Tibial nerve (tissue), 4 donors: ENCODE data around the gene PPCDC. TPM values are rescaled to one million over a fixed set of nuclear protein-coding genes. Genes with fewer than 3 reads are reported as not detected.
A peak's percentile ranks its signal among the peaks of the same experiment; 100 is the strongest.

Source experiments
- DNase-seq, 2 donors: peaks; one replicate each; pipeline ENCODE4 v3.0.0-alpha.2; 2019; ENCODE audit warnings: low spot score in 2 of 2
- H3K27ac ChIP-seq, 4 donors: fragments of 200-600 bp; sonication (generic) in 3 of 4; one replicate each; pipeline ENCODE4 v1.5.1; 2017 to 2019; ENCODE audit warnings: mild to moderate bottlenecking in 1 of 4
- H3K27me3 ChIP-seq, 2 donors: fragments of 200-600 bp; sonication (generic) in 1 of 2; one replicate each; pipeline versions ENCODE4 v1.5.1 to v1.6.0; 2017 to 2019
- H3K36me3 ChIP-seq, 3 donors: fragments of 200-600 bp; sonication (generic); one replicate each; pipeline ENCODE4 v1.5.1; 2018 to 2019
- H3K4me1 ChIP-seq, 4 donors: fragments of 200-600 bp; sonication (generic) in 3 of 4; one replicate each; pipeline ENCODE4 v1.5.1; 2017 to 2019
- H3K4me3 ChIP-seq, 4 donors: fragments of 200-600 bp; sonication (generic) in 3 of 4; one replicate each; pipeline ENCODE4 v1.5.1; 2017 to 2019; ENCODE audit warnings: mild to moderate bottlenecking in 1 of 4, moderate library complexity in 1 of 4
- H3K9me3 ChIP-seq, 4 donors: fragments of 200-600 bp; sonication (generic) in 3 of 4; one replicate each; pipeline ENCODE4 v1.5.1; 2017 to 2019
- CTCF ChIP-seq, 5 experiments: fragments of 200-600 bp in 3 of 5; fragments of 450-650 bp in 2 of 5; sonication (generic) in 3 of 5; IDR thresholded peaks; one replicate each; pipeline ENCODE4 v1.5.1; 2016 to 2019; ENCODE audit warnings: antibody characterized with exemption in 5 of 5, mild to moderate bottlenecking in 3 of 5, moderate library complexity in 2 of 5
- EP300 ChIP-seq, 2 donors: sonication (generic); formaldehyde crosslinking; IDR thresholded peaks; one replicate each; pipeline ENCODE4 v1.6.1; 2017; ENCODE audit warnings: antibody characterized with exemption in 2 of 2, mild to moderate bottlenecking in 1 of 2
- POLR2A ChIP-seq, 2 donors: fragments of 450-650 bp; IDR thresholded peaks; one replicate each; pipeline ENCODE4 v1.6.1; 2017; ENCODE audit warnings: antibody characterized with exemption in 2 of 2, mild to moderate bottlenecking in 2 of 2, moderate library complexity in 2 of 2
- WGBS, 2 donors: methylation state at CpG; one replicate each; pipeline ENCODE4 v1.1.5; 2018; 5-methylcytosine and 5-hydroxymethylcytosine counted together
- total RNA-seq, 4 donors: library from RNA; depleted of rRNA; stranded (reverse); fragments of >200 nt; gene quantifications; one replicate each; pipeline ENCODE4 v1.1.0, GENCODE V29; 2016

The PPCDC gene
- total RNA-seq, 4 donors from 2014 or later: 19.8 to 42.5 (median 36.4) TPM

- H3K27ac ChIP-seq: no peak overlapping the region
- no peaks in the 10 kb centered on the region for H3K36me3 ChIP-seq
- no peaks in the 10 kb centered on the region for H3K27me3 ChIP-seq
- no peaks in the 10 kb centered on the region for H3K9me3 ChIP-seq
- DNase-seq: no peak
- TF ChIP-seq POLR2A (IDR thresholded peaks at IDR 0.05) (no peak), CTCF (IDR thresholded peaks at IDR 0.05) (no peak), EP300 (IDR thresholded peaks at IDR 0.05) (no peak)
- no peak overlapping the region for H3K4me3 ChIP-seq
- 24 to 59% methylated on average over 2 of the region's 2 CpGs for WGBS, 2 donors
- peaks cover 0 to 28% (median 9%) of the 10 kb centered on the region in 4 donors for H3K4me1 ChIP-seq
These were observed 29.2 kb upstream of the PPCDC start for GRCh38 chr15:74994236-74994635.

GRCh38 chr15:74994685-74995084, 28.7 kb upstream of the PPCDC start:
- no peak for DNase-seq
- 35 to 50% methylated on average over 5 of the region's 5 CpGs for WGBS, 2 donors
- Histone ChIP-seq H3K27me3 (no peaks in the 10 kb centered on the region), H3K27ac (peak overlapping the region in 1 of 4 donors; percentile 20), H3K4me3 (peak overlapping the region in 1 of 4 donors; percentile 69), H3K9me3 (no peaks in the 10 kb centered on the region), H3K4me1 (peaks cover 0 to 28% (median 9%) of the 10 kb centered on the region in 4 donors), H3K36me3 (no peaks in the 10 kb centered on the region)
- TF ChIP-seq POLR2A (IDR thresholded peaks at IDR 0.05) (no peak), CTCF (IDR thresholded peaks at IDR 0.05) (no peak), EP300 (IDR thresholded peaks at IDR 0.05) (no peak)

- peaks cover 0 to 28% (median 9%) of the 10 kb centered on the region in 4 donors for H3K4me1 ChIP-seq
- H3K9me3 ChIP-seq: no peaks in the 10 kb centered on the region
- DNase-seq: peak; percentile 84 to 88
- H3K36me3 ChIP-seq: no peaks in the 10 kb centered on the region
- no peaks in the 10 kb centered on the region for H3K27me3 ChIP-seq
- TF ChIP-seq CTCF (IDR thresholded peaks at IDR 0.05) (no peak), EP300 (IDR thresholded peaks at IDR 0.05) (peak in 1 of 2 donors; percentile 24), POLR2A (IDR thresholded peaks at IDR 0.05) (no peak)
- peak within 1 kb of the TSS; percentile 39 to 86 (median 64) for H3K4me3 ChIP-seq
- WGBS, 2 donors: 1 to 3% methylated on average over 24 to 28 of the region's 58 CpGs
- peak within 1 kb of the TSS in 1 of 4 donors; percentile 66 for H3K27ac ChIP-seq
These were observed 28.1 kb upstream of the PPCDC start, which contains the start of gene SCAMP5 for GRCh38 chr15:74995182-74995778. SCAMP5 (plus strand) TSS chr15:74995563; CDS start chr15:75011840, 16,277 bp downstream.

- no peaks in the 10 kb centered on the region for H3K9me3 ChIP-seq
- 7 to 11% methylated on average over 21 to 23 of the region's 42 CpGs for WGBS, 2 donors
- H3K27me3 ChIP-seq: no peaks in the 10 kb centered on the region
- TF ChIP-seq CTCF (IDR thresholded peaks at IDR 0.05): no peak
- no peak for TF ChIP-seq POLR2A (IDR thresholded peaks at IDR 0.05)
- no peak for TF ChIP-seq EP300 (IDR thresholded peaks at IDR 0.05)
- peak overlapping the region; percentile 39 to 86 (median 64) for H3K4me3 ChIP-seq
- H3K36me3 ChIP-seq: no peaks in the 10 kb centered on the region
- peaks cover 0 to 28% (median 9%) of the 10 kb centered on the region in 4 donors for H3K4me1 ChIP-seq
- H3K27ac ChIP-seq: peak overlapping the region in 1 of 4 donors; percentile 66
- no peak for DNase-seq
These were observed 27.3 kb upstream of the PPCDC start for GRCh38 chr15:74995779-74996765.
